Stimulated activated CD4-positive, alpha-beta T cell treated with anti-CD3 and anti-CD28 coated beads, Interleukin-1b, Interleukin-23, amount 100 ng/mL, for 4 hours (primary cell): ENCODE data around the gene GIMAP7.
"Not testable (repeated sequence)": the region's sequence is repeated elsewhere in the genome, so short reads cannot be mapped to it uniquely, and the experiment has no call there.

ENCODE experiments used
- DNase-seq, 2 donors: peaks; one replicate each; pipeline ENCODE4 v3.0.0-alpha.2; 2020; ENCODE audit warnings: low read depth in 2 of 2

Gene GIMAP7

DNA sequence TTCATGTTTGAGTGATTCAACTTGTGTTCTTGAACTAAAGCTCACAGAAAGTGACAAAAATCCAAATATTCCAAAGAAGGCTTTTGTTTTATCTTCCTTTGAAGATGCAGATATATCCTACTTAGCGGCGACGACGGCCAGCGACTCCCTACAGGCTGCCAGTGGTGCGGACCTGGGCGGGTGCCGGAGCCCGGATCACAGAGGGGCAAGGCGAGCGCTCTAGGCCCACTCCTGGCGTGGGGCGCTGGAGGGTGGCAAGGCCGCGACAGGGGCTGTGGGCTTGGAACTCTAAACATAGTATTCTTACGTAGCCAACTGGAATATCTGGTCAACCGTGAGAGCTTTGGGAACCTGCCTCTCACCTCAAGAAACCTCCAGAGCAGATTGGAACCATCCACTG, 914 bp upstream of the GIMAP7 start:
- DNase-seq = no peak

DNA sequence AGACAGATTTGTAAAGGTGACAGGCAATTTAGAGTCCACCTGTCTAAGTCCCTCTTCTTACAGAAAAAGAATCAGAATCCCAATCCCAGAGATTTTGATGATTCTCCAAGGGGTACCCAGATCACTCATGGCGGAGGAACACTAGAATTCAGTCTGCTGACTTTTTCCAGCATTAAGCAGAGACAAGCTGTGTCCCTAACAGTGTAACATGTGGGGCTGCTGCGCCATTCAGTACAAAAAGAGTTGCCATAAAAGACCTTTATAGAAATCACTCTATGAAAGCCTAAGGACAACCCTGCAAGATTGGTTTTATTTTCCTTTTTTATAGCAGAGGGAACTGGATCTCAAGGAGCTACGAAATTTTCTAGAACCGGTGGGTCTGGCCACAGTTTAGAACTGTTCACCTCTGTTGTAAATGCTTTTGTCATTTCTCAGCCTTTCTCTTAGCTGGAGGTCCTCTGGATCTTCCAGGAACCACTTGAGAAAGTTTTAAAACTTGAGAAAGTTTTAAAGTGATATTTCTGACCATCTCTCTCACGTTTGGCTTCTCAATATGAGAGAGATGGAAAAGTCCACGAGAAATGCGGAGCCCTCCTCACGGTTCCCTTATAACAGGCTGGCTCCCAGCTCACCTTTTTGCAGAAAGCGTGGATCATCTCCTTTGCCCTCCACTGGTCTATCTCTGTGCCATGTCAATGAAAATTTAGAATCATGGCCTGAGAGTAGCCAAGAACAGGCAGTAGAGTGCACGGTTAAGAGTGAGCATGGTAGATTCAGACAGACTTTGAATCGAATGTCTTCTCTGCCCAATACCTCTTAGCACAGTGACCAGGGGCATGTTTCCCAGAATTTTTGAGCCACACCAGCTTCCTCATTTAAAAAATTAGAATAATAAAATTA, 826 bp downstream of the GIMAP7 start:
- DNase-seq = no peak

DNA sequence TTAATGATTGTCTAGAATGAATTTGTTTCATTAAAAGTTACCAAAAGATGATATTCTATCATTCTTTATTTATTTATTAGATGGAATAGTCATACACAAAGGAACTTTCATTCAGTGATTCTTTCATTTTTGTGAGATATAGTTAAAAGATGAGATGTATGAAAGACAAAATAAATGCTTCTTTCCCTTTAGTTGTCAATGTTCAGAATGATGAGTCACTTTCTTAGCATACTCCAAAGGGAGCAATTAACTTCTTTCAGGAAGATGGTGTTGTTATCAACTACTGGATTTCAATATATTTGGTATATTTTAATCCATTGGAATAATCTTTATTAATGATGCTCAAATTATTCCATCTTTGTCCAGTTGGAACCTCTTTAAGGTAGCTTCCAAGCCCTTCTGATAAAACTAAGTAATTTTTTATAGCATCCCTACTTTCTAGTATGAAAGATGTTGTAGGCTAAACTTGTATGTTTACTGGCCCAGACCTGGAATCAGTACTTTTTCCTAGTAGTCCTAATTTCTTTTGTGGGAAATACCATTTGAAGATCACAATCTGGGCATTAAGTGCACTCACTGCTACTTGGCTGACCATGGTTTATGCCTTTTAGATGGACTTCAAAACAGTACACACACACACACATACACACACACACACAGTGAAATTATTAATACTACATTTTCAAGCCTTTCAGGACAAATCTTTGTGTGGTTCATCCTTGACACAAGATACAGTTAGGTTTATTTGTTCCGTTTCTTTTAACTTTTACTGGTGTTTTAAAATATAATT, 2.5 kb downstream of the GIMAP7 start:
- no peak for DNase-seq

DNA sequence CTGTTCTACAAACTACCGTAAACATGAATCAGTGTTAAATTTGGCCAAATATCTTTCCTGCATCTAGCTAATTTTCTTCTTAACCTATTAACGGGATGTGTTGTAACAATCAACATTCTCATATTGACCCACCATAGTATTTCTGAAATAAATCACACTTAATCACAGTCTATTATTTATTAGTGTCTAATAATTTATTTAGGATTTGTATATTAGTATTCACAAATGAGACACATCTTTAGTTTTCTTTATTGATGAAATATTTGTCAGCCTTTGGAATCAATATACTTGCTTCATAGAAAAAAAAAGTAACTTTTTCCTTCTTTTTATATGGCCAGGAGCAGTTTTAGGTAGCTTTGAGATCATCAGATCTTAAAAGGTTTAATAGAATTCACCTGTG, 4.6 kb downstream of the GIMAP7 start:
- no peak for DNase-seq

DNA sequence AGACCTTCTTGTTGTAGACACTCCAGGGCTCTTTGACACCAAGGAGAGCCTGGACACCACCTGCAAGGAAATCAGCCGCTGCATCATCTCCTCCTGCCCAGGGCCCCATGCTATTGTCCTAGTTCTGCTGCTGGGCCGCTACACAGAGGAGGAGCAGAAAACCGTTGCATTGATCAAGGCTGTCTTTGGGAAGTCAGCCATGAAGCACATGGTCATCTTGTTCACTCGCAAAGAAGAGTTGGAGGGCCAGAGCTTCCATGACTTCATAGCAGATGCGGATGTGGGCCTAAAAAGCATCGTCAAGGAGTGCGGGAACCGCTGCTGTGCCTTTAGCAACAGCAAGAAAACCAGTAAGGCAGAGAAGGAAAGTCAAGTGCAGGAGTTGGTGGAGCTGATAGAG, 5.5 kb downstream of the GIMAP7 start:
- no peak for DNase-seq

DNA sequence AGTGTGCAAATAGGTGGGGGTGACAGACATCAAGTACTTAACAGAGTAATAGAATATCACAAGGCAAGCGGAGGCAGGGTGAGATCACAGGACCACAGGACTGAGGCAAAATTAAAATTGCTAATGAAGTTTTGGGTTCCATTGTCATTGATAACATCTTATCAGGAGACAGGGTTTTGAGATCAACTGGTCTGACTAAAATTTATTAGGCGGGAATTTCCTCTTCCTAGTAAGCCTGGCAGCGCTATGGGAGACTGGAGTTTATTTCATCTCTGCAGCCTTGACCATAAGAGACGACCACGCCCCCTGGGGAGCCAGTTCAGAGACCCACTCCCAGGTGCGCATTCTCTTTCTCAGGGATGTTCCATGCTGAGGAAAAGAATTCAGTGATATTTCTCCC, 8.3 kb downstream of the GIMAP7 start:
- not testable (repeated sequence) for DNase-seq

DNA sequence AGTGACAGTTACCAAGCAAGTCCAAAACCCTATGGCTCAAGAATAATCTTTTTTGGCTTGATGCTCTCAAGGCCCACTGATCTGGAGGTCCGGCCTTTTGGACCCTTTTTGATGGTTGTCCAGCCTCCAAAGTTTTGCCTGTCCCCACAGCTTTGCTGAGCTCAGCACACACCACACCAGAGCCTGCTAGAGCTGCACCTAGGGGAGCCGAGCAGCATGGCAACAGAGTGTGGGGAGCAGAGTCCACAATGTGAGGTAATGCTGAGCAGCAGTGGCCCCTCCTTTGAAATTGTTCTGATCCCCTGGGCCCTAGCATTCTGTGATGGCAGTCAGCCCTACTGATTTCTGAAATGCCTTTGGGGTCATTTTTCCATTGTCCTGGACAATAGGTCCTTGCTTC, 9.3 kb downstream of the GIMAP7 start:
- DNase-seq = no peak

DNA sequence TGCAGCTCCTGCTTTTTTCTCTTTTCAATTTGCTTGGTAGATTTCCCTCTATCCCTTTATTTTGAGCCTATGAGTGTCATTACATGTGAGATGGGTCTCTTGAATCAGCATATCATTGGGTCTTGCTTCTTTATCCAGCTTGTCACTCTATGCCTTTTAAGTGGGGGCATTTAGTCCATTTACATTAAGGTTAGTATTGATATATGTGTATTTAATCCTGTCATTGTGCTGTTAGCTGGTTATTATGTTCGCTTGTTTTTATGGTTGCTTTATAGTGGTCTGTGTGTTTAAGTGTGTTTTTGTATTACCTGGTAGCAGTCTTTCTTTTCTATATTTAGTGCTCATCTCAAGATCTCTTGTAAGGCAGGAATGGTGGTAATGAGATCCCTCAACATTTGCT, 17.0 kb downstream of the GIMAP7 start:
- no peak for DNase-seq

DNA sequence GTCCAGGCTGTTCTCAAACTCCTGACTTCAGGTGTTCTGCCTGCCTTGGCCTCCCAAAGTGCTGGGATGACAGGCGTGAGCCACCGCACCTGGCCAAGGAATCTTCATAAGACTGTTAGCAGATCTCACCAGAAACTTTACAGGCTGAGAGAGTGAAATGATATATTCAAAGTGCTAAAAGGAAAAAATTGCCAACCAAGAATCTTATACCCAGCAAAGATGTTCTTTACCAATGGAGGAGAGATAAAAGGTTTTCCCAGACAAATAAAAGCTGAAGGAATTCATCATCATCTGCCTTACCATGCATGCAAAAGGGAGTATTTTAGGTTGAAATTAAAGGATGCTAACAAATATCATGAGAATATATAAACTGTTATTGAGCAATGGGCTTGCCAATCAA, 23.6 kb downstream of the GIMAP7 start:
- DNase-seq = no peak

DNA sequence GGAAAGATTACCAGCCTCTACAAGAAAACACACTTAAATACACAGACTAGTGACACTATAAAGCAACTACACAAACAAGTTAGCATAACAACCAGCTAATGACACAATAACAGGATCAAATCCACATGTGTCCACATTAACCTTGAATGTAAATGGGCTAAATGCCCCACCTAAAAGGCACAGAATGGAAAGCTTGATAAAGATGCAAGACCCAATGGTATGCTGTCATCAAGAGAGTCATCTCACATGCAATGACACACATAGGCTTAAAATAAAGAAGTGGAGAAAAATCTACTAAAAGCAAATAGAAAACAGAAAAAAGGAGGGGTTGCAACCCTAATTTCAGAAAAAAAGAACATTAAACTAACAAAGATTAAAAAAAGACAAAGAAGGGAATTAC, 38.5 kb downstream of the GIMAP7 start:
- DNase-seq = no peak

DNA sequence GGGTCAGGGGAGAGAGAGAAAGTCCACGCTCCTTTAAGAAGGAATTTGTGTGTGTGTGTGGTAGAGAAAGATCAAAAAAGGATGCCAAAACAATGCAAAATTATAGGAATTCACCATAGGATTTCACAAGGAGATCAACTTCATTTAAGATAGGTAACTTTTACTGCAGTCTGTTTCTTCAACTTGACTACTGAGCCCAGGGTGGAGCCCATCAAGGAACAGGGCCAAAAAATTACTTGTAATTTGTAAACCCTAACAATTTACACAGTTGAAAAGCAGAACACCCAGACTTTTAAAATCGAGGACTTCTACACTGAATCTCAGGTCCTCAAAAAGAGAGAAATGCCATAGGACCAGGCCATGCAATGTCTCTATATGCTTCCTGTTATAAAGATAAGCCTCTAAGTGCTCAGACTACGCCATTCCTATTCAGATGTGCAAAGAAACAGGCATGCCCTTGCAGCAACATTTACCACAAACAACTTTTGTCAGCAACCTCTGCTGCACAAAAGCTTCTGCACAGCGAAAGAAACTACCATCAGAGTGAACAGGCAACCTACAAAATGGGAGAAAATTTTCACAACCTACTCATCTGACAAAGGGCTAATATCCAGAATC, 42.0 kb downstream of the GIMAP7 start:
- DNase-seq = no peak

DNA sequence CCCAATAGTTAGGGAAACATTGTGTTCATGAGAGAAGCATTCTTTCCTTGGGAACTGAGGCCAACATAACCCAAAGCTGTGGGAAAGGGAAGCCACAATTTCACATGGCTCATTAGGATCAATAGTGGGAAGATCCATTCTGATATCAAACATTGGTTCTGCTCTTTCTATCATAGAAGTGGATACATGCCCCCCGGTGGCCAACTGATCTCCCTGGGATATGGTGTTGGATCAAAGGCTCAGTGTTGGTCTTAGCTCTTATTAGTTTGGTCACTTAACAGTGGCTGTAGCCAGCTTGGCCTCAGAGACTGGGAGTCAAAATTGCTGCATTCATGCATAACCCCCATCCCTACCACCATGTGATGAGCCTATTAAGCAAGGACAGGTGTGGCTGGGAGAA, 45.8 kb downstream of the GIMAP7 start:
- no peak for DNase-seq

DNA sequence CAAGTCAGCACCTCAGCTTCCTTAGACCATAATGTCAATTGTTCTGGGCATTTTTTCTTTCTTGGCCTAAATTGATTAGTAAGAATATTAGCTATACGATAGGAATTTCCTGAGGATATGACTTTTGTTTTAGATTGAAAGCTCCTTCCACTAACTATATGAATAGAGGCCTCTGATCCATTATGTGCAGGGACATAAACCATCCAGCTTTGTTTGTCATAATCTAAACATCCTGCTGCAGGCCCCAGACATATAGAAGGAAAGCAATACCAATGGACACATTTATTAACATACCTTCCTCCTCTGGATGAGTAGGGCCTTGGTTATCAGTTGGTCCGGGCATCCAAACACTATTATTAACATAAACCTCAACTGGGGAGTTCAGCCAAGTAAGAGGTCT, 48.2 kb downstream of the GIMAP7 start:
- DNase-seq = no peak

DNA sequence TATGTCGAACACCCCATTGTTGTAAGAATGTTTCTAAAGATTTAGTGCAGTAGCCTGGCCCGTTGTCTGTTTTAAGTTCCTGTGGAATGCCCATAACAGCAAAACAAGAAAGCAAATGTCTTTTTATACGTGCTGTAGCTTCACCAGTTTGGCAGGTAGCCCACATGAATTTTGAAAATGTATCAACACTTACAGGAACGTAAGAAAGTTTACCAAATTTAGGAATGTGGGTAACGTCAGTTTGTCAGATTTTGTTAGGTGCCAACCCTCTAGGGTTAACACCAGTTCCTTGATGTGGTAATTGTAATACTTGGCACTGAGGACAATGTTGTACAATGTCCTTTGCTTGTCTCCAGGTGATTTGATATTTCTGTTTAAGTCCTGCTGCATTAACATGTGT, 49.3 kb downstream of the GIMAP7 start:
- DNase-seq = no peak

DNA sequence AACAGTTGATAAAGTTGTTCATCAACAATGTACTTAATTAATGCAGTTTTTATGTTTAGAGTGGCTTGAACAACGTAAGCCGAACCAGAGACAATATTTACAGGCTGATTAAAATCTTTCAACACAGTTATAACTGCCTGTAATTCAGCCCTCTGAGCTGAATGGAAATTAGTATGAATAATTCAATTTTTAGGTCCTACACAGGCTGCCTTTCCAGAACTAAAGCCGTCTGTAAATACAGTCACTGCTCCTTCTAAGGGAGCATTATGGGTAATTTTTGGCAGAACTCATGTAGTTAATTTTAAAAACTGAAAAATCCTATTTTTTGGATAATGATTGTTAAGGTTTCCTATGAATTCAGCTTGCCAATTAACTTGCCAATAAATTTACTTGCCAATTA, 49.9 kb downstream of the GIMAP7 start:
- DNase-seq = no peak

DNA sequence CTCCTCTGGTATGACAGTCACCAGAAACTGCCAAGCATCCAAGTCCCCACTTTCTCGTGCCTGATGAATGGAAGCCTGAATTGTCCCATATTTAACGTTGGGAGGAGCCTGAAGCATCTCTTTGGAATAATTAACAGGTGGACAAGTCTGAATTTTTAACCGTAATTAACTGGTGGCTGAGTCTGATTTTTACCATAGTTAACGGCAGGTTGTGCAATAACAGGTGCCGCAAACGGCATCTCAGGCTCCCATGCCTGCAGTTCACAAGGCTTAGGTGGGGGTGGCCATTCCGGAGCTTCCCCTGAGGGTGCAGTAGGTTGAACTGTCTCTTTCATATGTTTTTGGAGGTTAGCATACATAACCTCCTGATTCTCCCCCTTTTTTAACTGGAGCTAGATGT, 50.6 kb downstream of the GIMAP7 start:
- DNase-seq = no peak

DNA sequence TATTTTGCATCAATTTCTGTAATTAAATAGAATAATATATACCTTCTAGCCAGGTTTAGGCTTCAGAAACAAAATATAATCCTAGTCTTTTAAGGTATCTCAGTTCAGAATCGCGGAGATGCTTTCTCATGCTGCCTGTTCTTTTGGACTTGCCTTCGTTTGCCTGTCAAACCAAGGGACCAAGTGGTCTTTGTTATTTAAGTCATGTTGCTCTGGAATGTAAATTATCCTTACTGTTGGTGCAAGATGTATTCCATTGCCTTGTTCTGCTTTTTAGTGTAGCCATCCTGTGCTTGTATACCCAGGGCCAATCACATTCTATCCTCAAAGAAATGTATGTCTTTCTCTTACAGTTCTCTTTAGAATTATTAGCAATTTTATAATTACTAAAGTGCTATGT, 51.5 kb downstream of the GIMAP7 start:
- no peak for DNase-seq

DNA sequence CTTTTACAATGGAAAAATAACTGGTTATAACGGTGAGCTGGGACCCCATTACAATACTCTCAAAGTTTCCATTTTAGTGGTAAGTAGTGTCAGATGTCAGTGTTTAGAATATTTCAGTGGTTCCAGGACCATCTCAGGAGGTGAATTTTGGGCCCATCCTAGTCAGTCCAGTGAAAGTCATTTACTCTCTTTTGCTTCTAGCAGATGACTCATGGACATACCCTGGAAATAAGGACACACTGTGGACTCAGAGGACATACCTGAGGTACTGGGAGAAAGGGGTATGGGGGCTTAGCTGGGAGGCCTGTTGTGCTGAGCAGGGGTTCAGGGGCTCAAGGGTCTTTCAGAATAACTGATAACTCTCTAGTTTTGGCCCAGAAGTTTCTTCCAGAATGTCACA, 51.9 kb downstream of the GIMAP7 start:
- no peak for DNase-seq

DNA sequence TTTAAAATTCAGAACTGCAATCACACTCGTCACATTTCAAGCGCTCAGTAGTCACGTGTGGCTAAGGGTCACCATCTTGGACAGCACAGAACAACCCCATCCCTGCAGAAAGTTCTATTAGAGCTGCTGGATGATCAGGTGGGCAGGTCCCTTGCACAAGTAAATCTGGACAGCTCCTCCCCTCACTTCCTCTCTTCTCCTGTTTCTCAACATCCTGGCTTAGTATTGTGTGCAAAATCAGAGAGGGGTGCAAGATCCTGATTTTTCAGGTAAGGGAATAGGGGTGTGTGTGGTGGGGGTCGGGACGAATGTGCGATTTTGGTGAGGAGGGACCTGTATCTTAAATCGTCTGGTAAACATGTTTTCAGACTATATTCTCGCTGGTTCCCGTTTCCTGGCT, 52.5 kb downstream of the GIMAP7 start, which contains the start of gene GIMAP4:
GIMAP4 (plus strand) TSS at position 222 of the 400 bp plus-strand sequence. CDS start 2,512 bp downstream, outside the sequence.
- no peak for DNase-seq

DNA sequence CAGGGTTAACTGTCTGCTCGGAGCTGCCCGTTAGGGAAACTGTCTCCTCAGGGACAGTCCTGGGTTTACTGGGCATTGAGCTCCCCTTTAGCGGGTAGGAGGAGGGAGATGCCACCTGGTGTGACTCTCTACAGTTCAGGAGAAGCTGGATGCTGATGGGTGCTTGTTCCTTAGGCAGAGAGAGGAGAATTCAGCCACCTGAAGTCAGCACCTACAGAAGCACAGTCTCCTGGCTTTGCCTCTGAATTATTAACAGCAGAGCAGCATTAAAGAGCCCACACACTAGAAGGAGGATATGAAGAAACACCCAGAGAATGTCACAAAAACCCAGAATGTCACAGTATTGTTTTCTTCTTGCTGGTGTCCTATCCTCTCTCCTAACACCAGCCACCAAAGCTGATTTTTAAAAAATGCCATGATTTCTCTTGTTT, 53.2 kb downstream of the GIMAP7 start:
- DNase-seq = no peak

DNA sequence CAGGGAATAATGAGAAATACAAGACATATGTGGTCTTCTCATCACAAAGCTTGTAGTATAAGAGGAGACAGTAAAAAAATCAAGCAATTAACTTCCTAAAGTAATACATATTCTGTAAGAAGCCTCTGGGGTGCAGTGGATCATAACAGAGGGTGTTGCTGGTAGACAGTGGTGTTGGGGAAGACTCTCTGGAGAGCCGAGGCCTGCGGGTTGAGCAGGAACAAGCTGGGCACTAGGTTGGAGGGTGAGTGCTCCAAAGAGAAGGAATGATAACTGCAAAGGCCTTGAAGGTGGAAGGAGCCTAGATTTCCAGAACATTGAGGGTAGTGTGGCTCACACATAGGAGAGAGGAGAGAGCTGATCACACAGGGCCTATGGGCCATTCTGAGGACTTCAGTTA, 54.0 kb downstream of the GIMAP7 start:
- DNase-seq = no peak

DNA sequence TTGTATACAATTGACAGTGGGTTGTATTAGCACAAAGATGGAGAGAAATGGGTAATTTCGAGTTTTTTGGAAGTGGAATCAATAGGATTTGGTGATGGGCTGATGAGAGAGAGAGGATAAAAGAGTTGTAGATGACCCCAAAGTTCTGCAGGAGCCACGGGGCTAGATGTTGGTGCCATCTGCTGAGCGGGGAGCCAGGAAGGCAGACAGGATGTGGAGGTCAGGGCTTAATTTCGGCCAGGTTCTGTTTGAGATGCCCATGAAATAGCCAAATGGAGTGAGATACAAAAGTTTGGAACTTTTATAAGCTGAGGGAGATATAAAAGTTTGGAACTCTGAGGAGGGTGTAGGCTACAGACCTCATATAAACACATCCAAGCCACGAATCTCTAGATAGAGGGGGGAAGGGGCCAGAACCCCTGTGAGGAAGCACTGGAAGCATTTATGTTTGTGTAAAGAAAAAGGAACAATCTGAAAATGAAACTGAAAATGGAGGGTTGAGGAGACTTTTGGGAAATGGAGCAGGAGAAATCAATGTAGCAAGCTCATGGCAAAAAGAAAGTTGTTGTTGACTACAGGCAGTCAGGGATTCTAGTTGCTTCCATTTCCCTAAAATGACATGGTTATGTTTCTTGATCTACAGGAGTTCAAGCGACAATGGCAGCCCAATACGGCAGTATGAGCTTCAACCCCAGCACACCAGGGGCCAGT, 54.7 kb downstream of the GIMAP7 start:
- no peak for DNase-seq
